K562 (cell line): Measurements from ENCODE around the gene CNTROB. TPM values are rescaled to one million over a fixed set of nuclear protein-coding genes. Genes with fewer than 3 reads are reported as not detected.

Source experiments
- CBX8 ChIP-seq: fragments of 200-600 bp; sonication (generic); IDR thresholded peaks from 2 replicates; pipeline ENCODE4 v1.6.1; 2012; ENCODE audit warnings: borderline replicate concordance, mixed run types, low read depth, mild to moderate bottlenecking, moderate library complexity, mixed read lengths, low read length, control low read depth, inconsistent platforms; ENCODE audit not compliant: poor library complexity, severe bottlenecking; ENCODE audit errors: extremely low read depth
- CHD1 ChIP-seq: fragments of 200-600 bp; sonication (generic); IDR thresholded peaks from one replicate; pipeline ENCODE4 v1.6.1; 2012; ENCODE audit warnings: mild to moderate bottlenecking, moderate library complexity, low read length, inconsistent platforms
- EP400 ChIP-seq: fragments of 450-650 bp; IDR thresholded peaks from 2 replicates; pipeline ENCODE4 v1.6.1; 2017; ENCODE audit warnings: antibody characterized with exemption, mild to moderate bottlenecking, moderate library complexity
- GABPA ChIP-seq: fragments of 200-800 bp; sonication (Bioruptor generic); conservative IDR thresholded peaks from 2 replicates; pipeline ENCODE4 v1.6.1; 2016; ENCODE audit warnings: low read depth, missing genetic modification characterization, missing compliant biosample characterization
- HDAC8 ChIP-seq: fragments of 450-650 bp; IDR thresholded peaks from 2 replicates; pipeline ENCODE4 v1.6.1; 2016; ENCODE audit warnings: mild to moderate bottlenecking, missing genetic modification characterization, moderate library complexity, missing compliant biosample characterization
- MED1 ChIP-seq: sonication (generic); formaldehyde crosslinking; IDR thresholded peaks from 2 replicates; pipeline ENCODE4 v1.8.1; 2023; ENCODE audit warnings: missing genetic modification reagents, borderline replicate concordance
- MYC ChIP-seq, 2 experiments: fragments of 250-450 bp in 1 of 2; sonication (Bioruptor Pico) in 1 of 2; IDR thresholded peaks; 2 replicates each; pipeline versions ENCODE4 v1.5.1 to v1.6.1; 2012 to 2021; ENCODE audit warnings: low read depth in 2 of 2, borderline replicate concordance in 1 of 2, improper control_type of control experiment in 1 of 2, low read length in 1 of 2, mild to moderate bottlenecking in 1 of 2, moderate library complexity in 1 of 2
- NCOA2 ChIP-seq, 2 experiments: fragments of 450-650 bp; IDR thresholded peaks; 2 replicates each; pipeline ENCODE4 v1.6.1; 2018; ENCODE audit warnings: mild to moderate bottlenecking in 2 of 2, moderate library complexity in 1 of 2; ENCODE audit not compliant: partially characterized antibody in 2 of 2
- NFATC3 ChIP-seq: fragments of 450-650 bp; IDR thresholded peaks from 2 replicates; pipeline ENCODE4 v1.6.1; 2017; ENCODE audit warnings: mild to moderate bottlenecking
- RCOR1 ChIP-seq, 2 experiments: IDR thresholded peaks; 2 replicates each; pipeline ENCODE4 v1.6.1; 2012; ENCODE audit warnings: low read depth in 2 of 2, low read length in 2 of 2, borderline replicate concordance in 1 of 2, improper control_type of control experiment in 1 of 2
- SMAD4 ChIP-seq: fragments of 250-450 bp; sonication (Bioruptor Pico); conservative IDR thresholded peaks from 2 replicates; pipeline ENCODE4 v1.8.0; 2021; ENCODE audit warnings: inconsistent platforms, mild to moderate bottlenecking, moderate library complexity
- SMC3 ChIP-seq: conservative IDR thresholded peaks from 2 replicates; pipeline ENCODE4 v1.6.1; 2011; ENCODE audit warnings: low read depth, low read length, improper control_type of control experiment; ENCODE audit not compliant: insufficient read depth
- SREBF1 ChIP-seq: fragments of 150-350 bp; IDR thresholded peaks from 2 replicates; pipeline ENCODE4 v1.6.1; 2014; ENCODE audit warnings: antibody characterized with exemption, low read depth, low read length, borderline replicate concordance
- VEZF1 ChIP-seq: fragments of 200-800 bp; sonication (Bioruptor generic); IDR thresholded peaks from 2 replicates; pipeline ENCODE4 v1.6.1; 2017; ENCODE audit warnings: missing genetic modification characterization, missing compliant biosample characterization
- ZNF143 ChIP-seq: sonication (generic); formaldehyde crosslinking; IDR thresholded peaks from 2 replicates; pipeline ENCODE4 v1.9.0; 2022; ENCODE audit warnings: mild to moderate bottlenecking, missing genetic modification reagents
- ZNF174 ChIP-seq: fragments of 250-450 bp; sonication (Bioruptor Pico); IDR thresholded peaks from 2 replicates; pipeline ENCODE4 v1.4.0; 2020; ENCODE audit warnings: mild to moderate bottlenecking
- ZNF407 ChIP-seq: fragments of 450-650 bp; IDR thresholded peaks from 2 replicates; pipeline ENCODE4 v1.6.1; 2016; ENCODE audit warnings: low read depth
- polyA plus RNA-seq, 8 experiments: library from polyadenylated mRNA; depleted of rRNA in 4 of 8; stranded (reverse) in 5 of 8; unstranded in 3 of 8; fragments of >200 nt; fragmentation: Nextera tagmentation in 2 of 8; fragmentation: Illumina TruSeq in 1 of 8; extraction: Ambion mirVana in 2 of 8; extraction: Trizol in 1 of 8; gene quantifications; 2 replicates each; pipeline versions ENCODE4 v1.2.1 to v1.2.3, GENCODE V29; 2011 to 2014; ENCODE audit warnings: inconsistent platforms in 1 of 8, missing spikeins in 1 of 8
- total RNA-seq, 7 experiments: library from RNA; depleted of rRNA in 6 of 7; stranded (reverse); fragments of >200 nt in 6 of 7; fragmentation: Illumina TruSeq in 2 of 7; extraction: Trizol in 2 of 7; gene quantifications; 2 replicates each; pipeline versions ENCODE4 v1.2.1 to v1.2.3, GENCODE V29; 2011 to 2021; ENCODE audit warnings: low replicate concordance in 1 of 7

Gene CNTROB
- total and polyA plus RNA-seq, 9 of the 15 experiments (the other 6 are each of a cell fraction or from before 2014, with no cell fraction given): 1.9 to 33.3 (median 23.0) TPM

GRCh38 chr17:7897773-7898172 lies 34.2 kb upstream of the CNTROB start (continued):
- TF ChIP-seq ZNF407 (no peak), GABPA (tag) (no peak), NCOA2 (IDR thresholded peaks at IDR 0.05; ENCODE audit: partially characterized antibody in 2 of 2) (no peak), CHD1 (no peak), SMAD4 (CRISPR knock-in tag) (no peak), HDAC8 (tag) (no peak), MED1 (CRISPR knock-in tag) (no peak), CBX8 (no peak), SREBF1 (no peak), RCOR1 (IDR thresholded peaks at IDR 0.05; ENCODE audit: borderline replicate concordance in 1 of 2, low read depth in 2 of 2, low read length in 2 of 2) (no peak), SMC3 (peak; percentile 45), NFATC3 (no peak), MYC (IDR thresholded peaks at IDR 0.05; ENCODE audit: low read depth, low read length) (0 out of 2 replicates have a peak, but pooled peaks have one; percentile 32), MYC (CRISPR knock-in tag; IDR thresholded peaks at IDR 0.05; ENCODE audit: borderline replicate concordance, low read depth) (no peak), ZNF143 (CRISPR knock-in tag) (no peak), EP400 (peak; percentile 29; the same call in 1 of the 2 replicates), ZNF174 (CRISPR knock-in tag) (no peak), VEZF1 (CRISPR knock-in tag) (no peak)
